DOHH2 (cell line): ENCODE measurements around the gene SAMD4B.

Experiments used
- H3F3A ChIP-seq: fragments of 200-600 bp; sonication (generic), shearing (Covaris generic); 2 replicates; pipeline ENCODE4 v1.6.0; 2016; ENCODE audit warnings: antibody characterized with exemption, mild to moderate bottlenecking; ENCODE audit not compliant: control insufficient read depth, insufficient read depth
- H3K27ac ChIP-seq: fragments of 200-600 bp; sonication (generic); 2 replicates; pipeline ENCODE4 v1.5.1; 2014; ENCODE audit warnings: low read depth, mild to moderate bottlenecking, low read length, moderate library complexity
- H3K27me3 ChIP-seq: fragments of 200-600 bp; sonication (generic); 2 replicates; pipeline ENCODE4 v1.6.1; 2014; ENCODE audit warnings: mild to moderate bottlenecking, low read length, mixed read lengths; ENCODE audit not compliant: control insufficient read depth
- H3K36me3 ChIP-seq: fragments of 200-600 bp; sonication (generic); 2 replicates; pipeline ENCODE4 v1.6.1; 2014; ENCODE audit warnings: mild to moderate bottlenecking, low read length, moderate library complexity, mixed read lengths; ENCODE audit not compliant: control insufficient read depth
- H3K4me1 ChIP-seq: fragments of 200-600 bp; sonication (generic); 2 replicates; pipeline ENCODE4 v1.6.1; 2014; ENCODE audit warnings: mild to moderate bottlenecking, low read length, mixed read lengths; ENCODE audit not compliant: control insufficient read depth
- H3K4me2 ChIP-seq: fragments of 200-600 bp; sonication (generic); 2 replicates; pipeline ENCODE4 v1.6.0; 2014; ENCODE audit warnings: mild to moderate bottlenecking, low read length, moderate library complexity
- H3K4me3 ChIP-seq: fragments of 200-600 bp; sonication (generic); 2 replicates; pipeline ENCODE4 v1.5.1; 2014; ENCODE audit warnings: mild to moderate bottlenecking, low read length, mixed read lengths
- H3K79me2 ChIP-seq: fragments of 200-600 bp; sonication (generic); 2 replicates; pipeline ENCODE4 v1.6.1; 2014; ENCODE audit warnings: mild to moderate bottlenecking, low read length, mixed read lengths; ENCODE audit not compliant: control insufficient read depth
- H3K9me2 ChIP-seq: fragments of 200-600 bp; sonication (generic); replicated peaks from 2 replicates; pipeline ENCODE4 v1.6.1; 2014; ENCODE audit warnings: mild to moderate bottlenecking, low read length, mixed read lengths; ENCODE audit not compliant: control insufficient read depth
- H3K9me3 ChIP-seq: fragments of 200-600 bp; sonication (generic); 2 replicates; pipeline ENCODE4 v1.6.1; 2014; ENCODE audit warnings: antibody characterized with exemption, low read length, mixed read lengths; ENCODE audit not compliant: control insufficient read depth, insufficient read depth
- H4K20me1 ChIP-seq: fragments of 200-600 bp; sonication (generic); 2 replicates; pipeline ENCODE4 v1.6.0; 2014; ENCODE audit warnings: low read depth, mild to moderate bottlenecking, antibody characterized with exemption, low read length, moderate library complexity; ENCODE audit not compliant: control insufficient read depth, insufficient read depth
- CTCF ChIP-seq: fragments of 200-600 bp; sonication (generic); IDR thresholded peaks from one replicate; pipeline ENCODE4 v1.5.1; 2014; ENCODE audit warnings: antibody characterized with exemption, mild to moderate bottlenecking, low read depth, low read length; ENCODE audit not compliant: poor library complexity, severe bottlenecking
- EZH2phosphoT487 ChIP-seq: fragments of 200-600 bp; sonication (generic); IDR thresholded peaks from 2 replicates; pipeline ENCODE4 v1.6.1; 2017; ENCODE audit warnings: borderline replicate concordance, mild to moderate bottlenecking, antibody characterized with exemption, low read length, moderate library complexity, mixed read lengths

SAMD4B gene

GRCh38 chr19:39303373-39304184, 38.6 kb upstream of the SAMD4B start:
- H3K9me2 ChIP-seq = no peaks in the 10 kb centered on the region
- no peaks in the 10 kb centered on the region for H3F3A ChIP-seq
- no peaks in the 10 kb centered on the region for H3K9me3 ChIP-seq
- no peak overlapping the region for H3K4me2 ChIP-seq
- H3K27ac ChIP-seq = no peak overlapping the region
- H3K4me3 ChIP-seq = no peak overlapping the region
- H3K27me3 ChIP-seq = no peaks in the 10 kb centered on the region
- H3K4me1 ChIP-seq = no peaks in the 10 kb centered on the region
- H4K20me1 ChIP-seq = no peaks in the 10 kb centered on the region
- TF ChIP-seq CTCF (no peak), EZH2phosphoT487 (no peak)
- no peaks in the 10 kb centered on the region for H3K36me3 ChIP-seq
- H3K79me2 ChIP-seq = no peaks in the 10 kb centered on the region

GRCh38 chr19:39304185-39304513, 38.1 kb upstream of the SAMD4B start:
- Histone ChIP-seq H3K4me3 (no peak overlapping the region), H3K27ac (no peak overlapping the region), H3K4me2 (no peak overlapping the region), H3K9me3 (no peaks in the 10 kb centered on the region), H3F3A (no peaks in the 10 kb centered on the region), H3K9me2 (no peaks in the 10 kb centered on the region), H3K4me1 (no peaks in the 10 kb centered on the region), H3K36me3 (no peaks in the 10 kb centered on the region), H3K79me2 (no peaks in the 10 kb centered on the region), H3K27me3 (no peaks in the 10 kb centered on the region), H4K20me1 (no peaks in the 10 kb centered on the region)
- TF ChIP-seq EZH2phosphoT487 (no peak), CTCF (no peak)

GRCh38 chr19:39304701-39305571, 37.3 kb upstream of the SAMD4B start:
- TF ChIP-seq CTCF (no peak), EZH2phosphoT487 (no peak)
- no peak overlapping the region for H3K27ac ChIP-seq
- H3K4me2 ChIP-seq = no peak overlapping the region
- no peaks in the 10 kb centered on the region for H3K27me3 ChIP-seq
- H3K79me2 ChIP-seq = no peaks in the 10 kb centered on the region
- H3K36me3 ChIP-seq = no peaks in the 10 kb centered on the region
- no peaks in the 10 kb centered on the region for H3F3A ChIP-seq
- H3K4me3 ChIP-seq = no peak overlapping the region
- H3K9me2 ChIP-seq = no peaks in the 10 kb centered on the region
- no peaks in the 10 kb centered on the region for H3K4me1 ChIP-seq
- no peaks in the 10 kb centered on the region for H4K20me1 ChIP-seq
- H3K9me3 ChIP-seq = no peaks in the 10 kb centered on the region
